Common myeloid progenitor, CD34-positive (primary cell): ENCODE results near the gene MRPL54.

Experiments
- CTCF ChIA-PET: fragments of 350-600 bp; sonication (Branson Sonifier 250); formaldehyde crosslinking; loops from one replicate; lab custom pipeline; 2021; ENCODE audit warnings: antibody characterized with exemption; lab: Charles Lee
- POLR2A ChIA-PET: fragments of 350-600 bp; sonication (Branson Sonifier 250); formaldehyde crosslinking; loops from one replicate; lab custom pipeline; 2021; ENCODE audit warnings: antibody characterized with exemption; lab: Charles Lee
- DNase-seq, 3 donors: peaks; one replicate each; pipeline versions ENCODE4 v3.0.0 to v3.0.0-alpha.2; 2013
- H3K27ac ChIP-seq, 2 experiments: 1 replicate in 1 of 2; 2 replicates in 1 of 2; pipeline ENCODE4 v1.7.0; 2013; ENCODE audit warnings: inconsistent platforms in 2 of 2, low read length in 2 of 2, mild to moderate bottlenecking in 2 of 2, low read depth in 1 of 2, moderate library complexity in 1 of 2; ENCODE audit not compliant: severe bottlenecking in 2 of 2, insufficient read depth in 1 of 2, poor library complexity in 1 of 2
- H3K27me3 ChIP-seq, 5 experiments: replicated peaks in 2 of 5; 1 replicate in 3 of 5; 2 replicates in 2 of 5; pipeline versions ENCODE4 v1.6.1 to v1.7.0; 2013; ENCODE audit warnings: low read length in 4 of 5, mild to moderate bottlenecking in 2 of 5, moderate library complexity in 2 of 5, inconsistent platforms in 1 of 5; ENCODE audit not compliant: insufficient read depth in 5 of 5, control insufficient read depth in 4 of 5
- H3K36me3 ChIP-seq, 4 experiments: 1 replicate in 2 of 4; 2 replicates in 2 of 4; pipeline versions ENCODE4 v1.6.1 to v1.7.0; 2013; ENCODE audit warnings: low read length in 3 of 4, control low read depth in 1 of 4, mild to moderate bottlenecking in 1 of 4; ENCODE audit not compliant: control insufficient read depth in 4 of 4, insufficient read depth in 4 of 4
- H3K4me1 ChIP-seq, 4 experiments: 1 replicate in 3 of 4; 2 replicates in 1 of 4; pipeline versions ENCODE4 v1.6.1 to v1.7.1; 2013; ENCODE audit warnings: low read length in 3 of 4, mild to moderate bottlenecking in 3 of 4, control low read depth in 1 of 4, inconsistent platforms in 1 of 4, moderate library complexity in 1 of 4; ENCODE audit not compliant: control insufficient read depth in 4 of 4, insufficient read depth in 4 of 4; ENCODE audit errors: control extremely low read depth in 1 of 4
- H3K4me3 ChIP-seq, 7 experiments: 1 replicate in 4 of 7; 2 replicates in 3 of 7; pipeline versions ENCODE4 v1.5.1 to v1.7.0; 2013; ENCODE audit warnings: mild to moderate bottlenecking in 7 of 7, low read length in 6 of 7, moderate library complexity in 6 of 7, inconsistent platforms in 2 of 7, low read depth in 2 of 7, control low read depth in 1 of 7; ENCODE audit not compliant: insufficient read depth in 4 of 7, control insufficient read depth in 1 of 7; ENCODE audit errors: extremely low read depth in 1 of 7
- H3K9me3 ChIP-seq, 5 experiments: 1 replicate in 4 of 5; 2 replicates in 1 of 5; pipeline versions ENCODE4 v1.6.1 to v1.7.1; 2013; ENCODE audit warnings: low read length in 4 of 5, mild to moderate bottlenecking in 2 of 5, inconsistent platforms in 1 of 5, low read depth in 1 of 5, moderate library complexity in 1 of 5; ENCODE audit not compliant: control insufficient read depth in 4 of 5, insufficient read depth in 2 of 5; ENCODE audit errors: control extremely low read depth in 1 of 5
- WGBS: methylation state at CpG from one replicate; pipeline ENCODE4 v1.1.5; 2013; ENCODE audit not compliant: insufficient coverage; 5-methylcytosine and 5-hydroxymethylcytosine counted together

Gene MRPL54

GRCh38 chr19:3766520-3766919 lies 4.0 kb downstream of the MRPL54 start:
- WGBS: 79% methylated on average over 7 of the region's 7 CpGs
- H3K4me3 ChIP-seq: no peak overlapping the region
- H3K9me3 ChIP-seq: no peaks in the 10 kb centered on the region
- no peak for DNase-seq
- POLR2A ChIA-PET: interaction anchor here (0.6 kb wide), 1 partner anchor 111 kb away, joined by 4 read pairs; no protein-coding TSS in a partner anchor
- H3K36me3 ChIP-seq: peaks cover 0 to 31% (median 26%) of the 10 kb centered on the region in 4 experiments
- H3K27ac ChIP-seq: no peak overlapping the region
- CTCF ChIA-PET: interaction anchor here (0.9 kb wide), 1 partner anchor 10 kb away, joined by 3 read pairs; no protein-coding TSS in a partner anchor
- peaks cover 4 to 11% (median 7%) of the 10 kb centered on the region in 4 experiments for H3K4me1 ChIP-seq
- no peaks in the 10 kb centered on the region for H3K27me3 ChIP-seq

GRCh38 chr19:3767050-3767449 lies 4.6 kb downstream of the MRPL54 start:
- H3K4me1 ChIP-seq: peaks cover 0 to 6% (median 5%) of the 10 kb centered on the region in 4 experiments
- H3K27me3 ChIP-seq: no peaks in the 10 kb centered on the region
- H3K4me3 ChIP-seq: no peak overlapping the region
- ChIA-PET CTCF (interaction anchor here (0.9 to 1.1 kb wide), 2 partner anchors 11 to 13 kb away, joined by 3 read pairs; no protein-coding TSS in a partner anchor), POLR2A (no interaction called here)
- H3K9me3 ChIP-seq: no peaks in the 10 kb centered on the region
- no peak for DNase-seq
- H3K27ac ChIP-seq: no peak overlapping the region
- H3K36me3 ChIP-seq: peaks cover 0 to 31% (median 26%) of the 10 kb centered on the region in 4 experiments
- WGBS: 95% methylated on average over 21 of the region's 23 CpGs

DNA sequence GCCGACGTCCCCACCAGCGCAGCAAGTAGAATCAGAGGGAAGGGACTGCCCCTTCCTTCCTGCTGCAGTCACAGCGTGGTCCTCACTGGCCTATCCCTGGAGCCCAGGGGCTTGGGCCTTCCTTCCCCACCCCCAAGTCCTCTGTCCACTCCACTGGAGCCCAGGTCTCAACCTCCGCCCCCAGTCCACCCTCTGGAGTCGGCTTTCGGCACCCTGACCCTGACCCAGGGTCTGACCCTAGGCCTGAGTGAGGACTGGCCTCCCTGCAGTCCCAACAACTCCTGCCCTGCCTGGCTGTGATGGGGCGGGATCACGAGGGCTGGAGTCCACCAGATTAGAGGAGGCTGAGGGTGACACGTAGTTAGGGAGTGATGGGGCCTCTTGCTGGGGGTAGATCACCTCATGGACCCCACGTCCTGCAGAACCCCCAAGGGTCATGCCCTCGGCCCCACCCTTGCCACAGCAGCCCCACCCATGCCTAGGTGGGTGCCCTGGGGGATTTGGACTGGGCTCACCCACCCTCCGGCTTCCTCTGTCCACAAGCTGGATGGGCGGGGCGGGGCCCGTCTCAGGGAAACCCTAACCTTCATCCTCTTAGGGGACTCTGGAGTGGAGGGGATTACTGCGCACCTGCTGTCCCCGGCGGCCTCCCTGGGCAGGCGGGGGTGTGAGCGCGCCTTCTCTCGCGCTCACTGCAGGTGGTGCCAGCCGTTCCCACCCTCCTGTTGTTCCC lies 5.7 kb downstream of the MRPL54 start:
- CTCF ChIA-PET: interaction anchor here (1.1 kb wide), 1 partner anchor 12 kb away, joined by 3 read pairs; no protein-coding TSS in a partner anchor
- POLR2A ChIA-PET: no interaction called here
- Histone ChIP-seq H3K9me3 (no peaks in the 10 kb centered on the region), H3K27ac (no peak overlapping the region), H3K4me3 (no peak overlapping the region), H3K4me1 (peaks cover 0 to 4% (median 2%) of the 10 kb centered on the region in 4 experiments), H3K27me3 (no peaks in the 10 kb centered on the region), H3K36me3 (peaks cover 0 to 31% (median 26%) of the 10 kb centered on the region in 4 experiments)
- no peak for DNase-seq
- 93% methylated on average over 14 of the region's 25 CpGs for WGBS

DNA sequence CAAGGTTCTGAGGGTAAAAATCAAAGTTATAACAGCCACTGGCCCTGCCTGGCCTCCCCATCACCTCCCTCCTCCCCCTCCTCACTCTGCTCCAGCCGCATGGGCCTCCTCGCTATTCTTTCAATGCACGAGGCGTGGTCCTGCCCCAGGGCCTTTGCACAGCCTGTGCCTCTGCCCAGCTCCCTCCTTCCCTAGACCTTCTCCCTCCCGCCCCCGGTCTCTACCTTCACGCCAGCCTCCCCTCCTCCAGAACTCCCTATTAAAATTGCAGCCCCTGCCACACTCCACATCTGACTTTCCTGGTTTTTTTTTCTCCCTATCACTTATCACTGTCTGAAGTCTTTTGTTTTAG lies 6.2 kb downstream of the MRPL54 start:
- CTCF ChIA-PET: no interaction called here
- Histone ChIP-seq H3K4me1 (no peaks in the 10 kb centered on the region), H3K27me3 (no peaks in the 10 kb centered on the region), H3K27ac (no peak overlapping the region), H3K36me3 (peaks cover 0 to 31% (median 26%) of the 10 kb centered on the region in 4 experiments), H3K4me3 (no peak overlapping the region), H3K9me3 (no peaks in the 10 kb centered on the region)
- POLR2A ChIA-PET: no interaction called here
- no peak for DNase-seq
- 84% methylated on average over 6 of the region's 7 CpGs for WGBS

DNA sequence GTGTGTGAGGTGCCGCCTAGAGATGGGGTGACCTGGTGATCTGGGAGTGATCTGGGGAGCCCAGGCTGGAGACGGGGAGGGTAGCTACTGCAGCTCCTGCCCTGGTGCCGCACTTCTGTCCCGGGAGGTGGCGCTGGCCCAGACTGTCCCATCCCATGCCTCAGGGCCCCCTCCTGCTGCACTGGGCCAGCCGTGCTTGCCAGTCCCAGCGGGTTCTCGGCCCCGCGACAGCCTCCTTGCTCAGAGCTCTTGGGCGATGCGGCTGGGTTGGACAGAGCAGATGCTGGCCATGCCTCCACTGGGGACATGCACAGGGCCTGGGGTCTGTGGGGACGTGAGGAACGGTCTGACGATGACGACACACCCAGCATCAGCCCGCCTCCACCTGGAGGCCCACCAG lies 7.0 kb downstream of the MRPL54 start:
- peaks cover 0 to 31% (median 26%) of the 10 kb centered on the region in 4 experiments for H3K36me3 ChIP-seq
- no peak for DNase-seq
- H3K9me3 ChIP-seq: no peaks in the 10 kb centered on the region
- no peaks in the 10 kb centered on the region for H3K4me1 ChIP-seq
- H3K4me3 ChIP-seq: no peak overlapping the region
- H3K27me3 ChIP-seq: no peaks in the 10 kb centered on the region
- H3K27ac ChIP-seq: no peak overlapping the region
- CTCF ChIA-PET: interaction anchor here (2.0 kb wide), 1 partner anchor 10 kb away, joined by 5 read pairs; no protein-coding TSS in a partner anchor
- POLR2A ChIA-PET: no interaction called here
- 95% methylated on average over 17 of the region's 17 CpGs for WGBS

DNA sequence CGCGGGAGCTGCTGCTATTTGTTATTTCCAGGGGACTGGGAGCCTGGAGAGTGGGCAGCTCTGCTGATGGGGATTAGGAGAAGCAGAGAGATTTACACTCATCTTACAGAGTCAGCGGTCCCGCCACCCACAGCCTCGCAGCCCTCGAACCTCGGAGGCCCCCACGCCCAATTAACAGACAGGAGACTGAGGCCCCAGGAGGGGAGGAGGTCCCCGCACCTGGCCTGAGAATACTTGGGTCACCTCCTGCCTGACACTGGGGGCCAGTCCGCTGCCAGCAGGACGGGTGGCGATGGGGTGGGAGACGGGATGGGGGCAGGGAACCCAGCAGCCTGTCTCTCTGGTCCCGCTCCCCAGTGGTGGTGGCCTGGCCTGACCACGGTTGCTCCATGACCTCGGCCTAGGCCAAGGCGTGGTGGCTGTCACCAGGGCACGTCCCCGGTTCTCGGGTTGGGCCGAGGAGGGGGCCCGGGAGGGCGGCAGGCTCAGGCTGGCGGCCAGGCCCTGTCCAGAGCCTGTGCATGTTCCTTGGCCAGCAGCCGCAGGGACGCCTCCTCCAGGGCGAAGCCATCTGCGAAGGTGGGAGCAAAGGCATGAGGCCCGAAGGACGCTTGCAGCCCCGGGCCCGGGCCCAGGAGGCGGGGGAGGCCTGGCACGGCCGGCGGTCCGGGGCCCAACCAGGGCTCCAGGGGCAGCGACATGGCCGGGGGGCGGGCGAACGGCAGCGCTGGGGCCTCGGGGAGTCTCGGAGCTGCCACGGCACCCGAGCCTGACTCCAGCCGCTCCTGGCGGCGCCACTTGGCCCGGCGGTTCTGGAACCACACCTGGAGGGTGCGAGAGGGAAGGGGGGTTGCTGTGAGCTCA lies 7.9 kb downstream of the MRPL54 start:
- H3K27ac ChIP-seq: no peak overlapping the region
- peaks cover 0 to 27% (median 22%) of the 10 kb centered on the region in 4 experiments for H3K36me3 ChIP-seq
- no peaks in the 10 kb centered on the region for H3K4me1 ChIP-seq
- H3K9me3 ChIP-seq: no peaks in the 10 kb centered on the region
- POLR2A ChIA-PET: interaction anchor here (0.9 kb wide), 1 partner anchor 8 kb away, joined by 4 read pairs; the partner anchor contains the start of gene MRPL54
- DNase-seq: no peak
- H3K27me3 ChIP-seq: no peaks in the 10 kb centered on the region
- H3K4me3 ChIP-seq: no peak overlapping the region
- WGBS: 97% methylated on average over 49 of the region's 53 CpGs
- CTCF ChIA-PET: interaction anchor here (2.0 kb wide), 1 partner anchor 9 kb away, joined by 5 read pairs; no protein-coding TSS in a partner anchor
